Right forelimb (tissue), 1 donor: Measurements from ENCODE around the gene KIF14.
"Not testable (repeated sequence)": the region's sequence is repeated elsewhere in the genome, so short reads cannot be mapped to it uniquely, and the experiment has no call there.

ENCODE experiments used
- DNase-seq: peaks from one replicate; pipeline ENCODE4 v3.0.0-alpha.2; 2018

Gene KIF14

GRCh38 chr1:200535605-200536004, 84.9 kb downstream of the KIF14 start:
- no peak for DNase-seq

- no peak for DNase-seq
Measured at GRCh38 chr1:200530623-200531261, 89.8 kb downstream of the KIF14 start.

- DNase-seq = no peak
Measured at GRCh38 chr1:200528858-200529606, 91.5 kb downstream of the KIF14 start.

GRCh38 chr1:200527670-200528069, 92.9 kb downstream of the KIF14 start:
- no peak for DNase-seq

GRCh38 chr1:200526709-200527612, 93.6 kb downstream of the KIF14 start:
- no peak for DNase-seq

GRCh38 chr1:200525090-200525987, 95.2 kb downstream of the KIF14 start:
- no peak for DNase-seq

GRCh38 chr1:200524551-200524950, 96.0 kb downstream of the KIF14 start:
- not testable (repeated sequence) for DNase-seq

- no peak for DNase-seq
Measured at GRCh38 chr1:200524092-200524491, 96.5 kb downstream of the KIF14 start.

GRCh38 chr1:200520735-200521134, 99.8 kb downstream of the KIF14 start:
- no peak for DNase-seq

- no peak for DNase-seq
Measured at GRCh38 chr1:200518524-200518923, 102.0 kb downstream of the KIF14 start.

- no peak for DNase-seq
Measured at GRCh38 chr1:200512191-200512590, 108.4 kb downstream of the KIF14 start.

GRCh38 chr1:200510228-200510623, 110.3 kb downstream of the KIF14 start:
- peak; percentile 66 for DNase-seq

- no peak for DNase-seq
Measured at GRCh38 chr1:200506471-200506870, 114.1 kb downstream of the KIF14 start.

GRCh38 chr1:200505257-200505656, 115.3 kb downstream of the KIF14 start:
- no peak for DNase-seq
